Esophagus muscularis mucosa (tissue), 4 donors: ENCODE measurements around the gene RNF168. TPM values are rescaled to one million over a fixed set of nuclear protein-coding genes. Genes with fewer than 3 reads are reported as not detected.
"Not testable (repeated sequence)": the region's sequence is repeated elsewhere in the genome, so short reads cannot be mapped to it uniquely, and the experiment has no call there.

Source experiments
- DNase-seq: peaks from one replicate; pipeline ENCODE4 v3.0.0-alpha.2; 2017; ENCODE audit errors: extremely low spot score
- H3K27ac ChIP-seq, 4 donors: fragments of 200-600 bp; sonication (generic); replicated peaks in 1 of 4; 1 replicate in 3 of 4; 2 replicates in 1 of 4; pipeline ENCODE4 v1.5.1; 2016 to 2019; ENCODE audit warnings: mild to moderate bottlenecking in 1 of 4
- H3K27me3 ChIP-seq, 4 donors: fragments of 200-600 bp; sonication (generic); one replicate each; pipeline versions ENCODE4 v1.5.1 to v1.6.0; 2016 to 2019
- H3K36me3 ChIP-seq, 4 donors: fragments of 200-600 bp; sonication (generic); one replicate each; pipeline ENCODE4 v1.5.1; 2016 to 2019
- H3K4me1 ChIP-seq, 4 donors: fragments of 200-600 bp; sonication (generic); one replicate each; pipeline ENCODE4 v1.5.1; 2016 to 2019
- H3K4me3 ChIP-seq, 4 donors: fragments of 200-600 bp; sonication (generic); 1 replicate in 2 of 4; 2 replicates in 2 of 4; pipeline ENCODE4 v1.5.1; 2016 to 2019; ENCODE audit warnings: mild to moderate bottlenecking in 4 of 4, moderate library complexity in 1 of 4
- H3K9me3 ChIP-seq, 4 donors: fragments of 200-600 bp; sonication (generic); 1 replicate in 3 of 4; 2 replicates in 1 of 4; pipeline ENCODE4 v1.5.1; 2016 to 2019
- EP300 ChIP-seq: sonication (generic); formaldehyde crosslinking; IDR thresholded peaks from one replicate; pipeline ENCODE4 v1.6.1; 2017; ENCODE audit warnings: antibody characterized with exemption
- POLR2A ChIP-seq: fragments of 450-650 bp; IDR thresholded peaks from one replicate; pipeline ENCODE4 v1.6.1; 2017; ENCODE audit warnings: antibody characterized with exemption, moderate library complexity, mild to moderate bottlenecking, low read depth
- POLR2AphosphoS5 ChIP-seq, 2 donors: sonication (generic); formaldehyde crosslinking; IDR thresholded peaks; one replicate each; pipeline ENCODE4 v1.6.1; 2017; ENCODE audit warnings: antibody characterized with exemption in 2 of 2
- WGBS: methylation state at CpG from one replicate; pipeline ENCODE4 v1.1.5; 2018; 5-methylcytosine and 5-hydroxymethylcytosine counted together
- intact Hi-C: fragments of 100-400 bp; cut with DNase I; formaldehyde crosslinking; loops from one replicate; pipeline ENCODE4 v1.15.1; 2023
- total RNA-seq, 4 donors: library from RNA; depleted of rRNA; stranded (reverse); fragments of >200 nt; gene quantifications; one replicate each; pipeline versions ENCODE4 v1.1.0 to v1.2.1, GENCODE V29; 2016
- TF ChIP-seq, protein P1 (sequence below), 3 experiments: fragments of 200-600 bp in 2 of 3; fragments of 450-650 bp in 1 of 3; sonication (generic) in 2 of 3; IDR thresholded peaks; one replicate each; pipeline ENCODE4 v1.5.1; 2017 to 2019; ENCODE audit warnings: antibody characterized with exemption in 3 of 3, mild to moderate bottlenecking in 2 of 3, moderate library complexity in 1 of 3

Gene RNF168
- total RNA-seq, 4 donors from 2014 or later, result 17.2 to 23.0 (median 22.3) TPM

DNA sequence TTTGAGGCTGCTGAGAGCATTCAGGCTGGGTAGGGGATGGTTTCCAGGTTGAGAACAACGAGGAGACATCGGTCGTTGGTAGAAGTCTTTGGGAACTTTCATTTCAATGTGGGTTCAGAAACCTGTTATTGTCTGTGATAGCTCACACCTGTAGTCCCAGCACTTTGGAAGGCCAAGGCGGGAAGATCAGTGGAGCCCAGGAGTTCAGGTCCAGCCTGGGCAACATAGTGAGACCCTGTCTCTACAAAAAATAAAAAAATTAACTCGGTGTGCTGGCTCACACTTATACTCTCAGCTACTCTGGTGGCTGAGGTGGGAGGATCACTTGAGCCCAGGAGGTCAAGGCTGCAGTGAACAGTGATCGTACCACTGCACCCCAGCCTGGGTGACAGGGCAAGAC is 988 bp upstream of the RNF168 start:
- Histone ChIP-seq H3K36me3 (peaks cover 0 to 4% (median 0%) of the 10 kb centered on the region in 4 donors), H3K27ac (peak overlapping the region; percentile 95 to 99 (median 97)), H3K9me3 (no peaks in the 10 kb centered on the region), H3K4me3 (no peak overlapping the region), H3K27me3 (no peaks in the 10 kb centered on the region), H3K4me1 (peaks cover 14 to 29% (median 27%) of the 10 kb centered on the region in 4 donors)
- WGBS, result 93% methylated on average over 6 of the region's 6 CpGs
- TF ChIP-seq, protein P1, sequence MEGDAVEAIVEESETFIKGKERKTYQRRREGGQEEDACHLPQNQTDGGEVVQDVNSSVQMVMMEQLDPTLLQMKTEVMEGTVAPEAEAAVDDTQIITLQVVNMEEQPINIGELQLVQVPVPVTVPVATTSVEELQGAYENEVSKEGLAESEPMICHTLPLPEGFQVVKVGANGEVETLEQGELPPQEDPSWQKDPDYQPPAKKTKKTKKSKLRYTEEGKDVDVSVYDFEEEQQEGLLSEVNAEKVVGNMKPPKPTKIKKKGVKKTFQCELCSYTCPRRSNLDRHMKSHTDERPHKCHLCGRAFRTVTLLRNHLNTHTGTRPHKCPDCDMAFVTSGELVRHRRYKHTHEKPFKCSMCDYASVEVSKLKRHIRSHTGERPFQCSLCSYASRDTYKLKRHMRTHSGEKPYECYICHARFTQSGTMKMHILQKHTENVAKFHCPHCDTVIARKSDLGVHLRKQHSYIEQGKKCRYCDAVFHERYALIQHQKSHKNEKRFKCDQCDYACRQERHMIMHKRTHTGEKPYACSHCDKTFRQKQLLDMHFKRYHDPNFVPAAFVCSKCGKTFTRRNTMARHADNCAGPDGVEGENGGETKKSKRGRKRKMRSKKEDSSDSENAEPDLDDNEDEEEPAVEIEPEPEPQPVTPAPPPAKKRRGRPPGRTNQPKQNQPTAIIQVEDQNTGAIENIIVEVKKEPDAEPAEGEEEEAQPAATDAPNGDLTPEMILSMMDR (IDR thresholded peaks at IDR 0.05), result no peak
- no peak for TF ChIP-seq EP300
- TF ChIP-seq POLR2AphosphoS5 (IDR thresholded peaks at IDR 0.05), result no peak
- TF ChIP-seq POLR2A, result no peak
- no peak for DNase-seq
- intact Hi-C loops, result no loop called here

DNA sequence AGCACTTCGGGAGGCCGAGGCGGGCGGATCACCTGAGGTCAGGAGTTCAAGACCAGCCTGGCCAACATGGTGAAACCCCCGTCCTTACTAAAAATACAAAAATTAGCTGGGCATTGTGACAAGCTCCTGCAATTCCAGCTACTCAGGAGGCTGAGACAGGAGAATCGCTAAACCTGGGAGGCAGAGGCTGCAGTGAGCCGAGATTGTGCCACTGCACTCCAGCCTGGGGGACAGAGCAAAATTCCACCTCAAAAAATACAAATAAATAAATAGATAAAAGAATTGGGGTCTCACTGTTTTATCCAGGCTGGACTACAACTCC is 470 bp upstream of the RNF168 start:
- intact Hi-C loops, result not testable (repeated sequence)

GRCh38 chr3:196502775-196503195 is 783 bp downstream of the RNF168 start:
- no peaks in the 10 kb centered on the region for H3K9me3 ChIP-seq
- H3K27ac ChIP-seq, result peak overlapping the region; percentile 95 to 99 (median 97)
- intact Hi-C loops, result no loop called here
- DNase-seq, result no peak
- WGBS, result 0% methylated on average over 27 of the region's 27 CpGs
- H3K4me1 ChIP-seq, result peaks cover 22 to 45% (median 39%) of the 10 kb centered on the region in 4 donors
- peak overlapping the region; percentile 81 to 95 (median 90) for H3K4me3 ChIP-seq
- H3K36me3 ChIP-seq, result peaks cover 0 to 4% (median 2%) of the 10 kb centered on the region in 4 donors
- no peaks in the 10 kb centered on the region for H3K27me3 ChIP-seq
- no peak for TF ChIP-seq EP300
- TF ChIP-seq POLR2A, result no peak
- TF ChIP-seq POLR2AphosphoS5 (IDR thresholded peaks at IDR 0.05), result peak; percentile 39 to 58
- TF ChIP-seq, protein P1 (IDR thresholded peaks at IDR 0.05), result no peak

More for the DNA sequence above, 470 bp upstream of the RNF168 start:
- Histone ChIP-seq H3K4me1 (peaks cover 15 to 34% (median 32%) of the 10 kb centered on the region in 4 donors), H3K4me3 (peak overlapping the region; percentile 81 to 95 (median 90)), H3K27ac (peak overlapping the region; percentile 95 to 99 (median 97))
- WGBS, result 25% methylated on average over 7 of the region's 7 CpGs
- DNase-seq, H3K9me3 ChIP-seq, H3K27me3 ChIP-seq, H3K36me3 ChIP-seq: not testable (repeated sequence)

GRCh38 chr3:196501316-196502044 is 2.1 kb downstream of the RNF168 start:
- Histone ChIP-seq H3K36me3 (peaks cover 0 to 3% (median 0%) of the 10 kb centered on the region in 4 donors), H3K4me1 (peaks cover 22 to 47% (median 39%) of the 10 kb centered on the region in 4 donors), H3K27ac (peak overlapping the region; percentile 95 to 99 (median 97)), H3K27me3 (no peaks in the 10 kb centered on the region), H3K9me3 (no peaks in the 10 kb centered on the region), H3K4me3 (peak overlapping the region; percentile 81 to 95 (median 90))
- 9% methylated on average over 14 of the region's 14 CpGs for WGBS
- DNase-seq, result no peak
- TF ChIP-seq POLR2A (no peak), POLR2AphosphoS5 (IDR thresholded peaks at IDR 0.05) (no peak), EP300 (no peak)
- TF ChIP-seq, protein P1 (IDR thresholded peaks at IDR 0.05), result no peak
- intact Hi-C loops, result loop anchor here (2.0 kb wide), 1 partner anchor 69 kb away; the partner anchor contains the start of gene UBXN7

DNA sequence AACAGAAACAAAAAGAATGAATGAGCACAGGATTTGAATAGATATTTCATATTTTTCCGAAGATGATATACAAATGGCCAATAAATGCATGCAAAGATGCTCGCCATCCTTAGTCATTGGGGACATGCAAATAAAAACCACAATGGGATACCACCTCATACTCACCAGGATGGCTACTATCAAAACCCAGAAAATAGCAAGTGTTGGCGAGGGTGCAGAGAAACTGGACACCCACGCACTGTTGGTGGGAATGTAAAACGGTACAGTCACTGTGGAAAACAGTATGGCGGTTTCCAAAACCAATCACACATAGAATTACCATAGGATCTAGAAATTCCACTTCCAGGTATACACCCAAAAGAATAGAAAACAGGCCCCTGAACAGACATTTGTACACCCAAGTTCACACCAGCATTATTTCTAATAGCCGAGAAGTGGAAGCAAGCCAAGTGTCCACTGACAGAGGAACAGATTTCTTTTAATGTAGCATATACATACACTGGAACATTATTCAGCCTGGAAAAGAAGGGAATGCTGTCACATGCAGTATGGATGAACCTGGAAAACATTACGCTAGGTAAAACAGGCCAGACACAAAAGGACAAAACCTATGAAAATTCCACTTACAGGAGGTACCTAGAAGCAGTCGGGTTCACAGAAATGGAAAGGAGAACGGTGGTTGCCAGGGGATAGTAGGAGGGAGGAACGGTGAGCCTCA is 3.6 kb downstream of the RNF168 start:
- intact Hi-C loops, result loop anchor here (2.0 kb wide), 1 partner anchor 67 kb away; the partner anchor contains the start of gene UBXN7
- TF ChIP-seq, protein P1 (IDR thresholded peaks at IDR 0.05), result no peak
- TF ChIP-seq POLR2AphosphoS5 (IDR thresholded peaks at IDR 0.05) (no peak), POLR2A (no peak), EP300 (no peak)
- H3K36me3 ChIP-seq, result peaks cover 0 to 7% (median 0%) of the 10 kb centered on the region in 4 donors
- H3K9me3 ChIP-seq, result no peaks in the 10 kb centered on the region
- no peaks in the 10 kb centered on the region for H3K27me3 ChIP-seq
- WGBS, result 77% methylated on average over 11 of the region's 11 CpGs
- no peak for DNase-seq
- peak overlapping the region; percentile 34 to 99 (median 76) for H3K27ac ChIP-seq
- H3K4me3 ChIP-seq, result peak overlapping the region; percentile 81 to 95 (median 90)
- H3K4me1 ChIP-seq, result peaks cover 22 to 47% (median 39%) of the 10 kb centered on the region in 4 donors
